HCT116 (cell line): ENCODE measurements around the gene CYBRD1. TPM values are rescaled to one million over a fixed set of nuclear protein-coding genes. Genes with fewer than 3 reads are reported as not detected.

Experiments used
- ATAC-seq: fragments of 200-7000 bp; cut with Tn5 transposase; 2 replicates; pipeline ENCODE4 v1.9.1; 2020; ENCODE audit warnings: mild to moderate bottlenecking, moderate library complexity
- BruUV-seq: library from RNA; stranded (reverse); fragments of 400-500 nt; replicated peaks from 2 replicates; lab custom pipeline; 2021; lab: Mats Ljungman, UMichigan
- CTCF ChIA-PET: fragments of 300-600 bp; sonication (Branson Sonifier 250); formaldehyde crosslinking; loops from one replicate; lab custom pipeline; 2021; ENCODE audit warnings: antibody characterized with exemption; lab: Charles Lee
- POLR2A ChIA-PET: fragments of 300-600, 350-600 bp; sonication (Branson Sonifier 250); formaldehyde crosslinking; loops from one replicate; lab custom pipeline; 2021; ENCODE audit warnings: antibody characterized with exemption; lab: Charles Lee
- RAD21 ChIA-PET, 2 experiments: fragments of 300-600 bp; sonication (Branson Sonifier 250); formaldehyde crosslinking; loops; one replicate each; lab custom pipeline; 2023; ENCODE audit warnings: low total read pairs in 2 of 2; ENCODE audit not compliant: uncharacterized antibody in 2 of 2, unreplicated experiment in 2 of 2, low non-redundant PET in 1 of 2; lab: Charles Lee
- DNase-seq: peaks from one replicate; pipeline ENCODE4 v3.0.0-alpha.2; 2010; ENCODE audit warnings: low read depth, low spot score
- H2AFZ ChIP-seq: fragments of 200-600 bp; shearing (Covaris generic), sonication (generic); 2 replicates; pipeline ENCODE4 v1.6.1; 2017; ENCODE audit warnings: low read depth, mixed run types, mixed read lengths, antibody characterized with exemption, low read length; ENCODE audit not compliant: poor library complexity, severe bottlenecking
- H3K27ac ChIP-seq: 2 replicates; pipeline ENCODE4 v1.5.1; 2012; ENCODE audit warnings: low read depth, low read length
- H3K27me3 ChIP-seq: fragments of 200-600 bp; sonication (generic); 2 replicates; pipeline ENCODE4 v1.6.1; 2016; ENCODE audit warnings: mixed run types, low read length, mixed read lengths; ENCODE audit not compliant: insufficient read depth
- H3K36me3 ChIP-seq, 2 experiments: fragments of 200-500 bp in 1 of 2; fragments of 200-600 bp in 1 of 2; sonication (Bioruptor generic) in 1 of 2; sonication (generic) in 1 of 2; 2 replicates each; pipeline versions ENCODE4 v1.5.1 to v1.6.1; 2014 to 2016; ENCODE audit warnings: low read length in 2 of 2, inconsistent platforms in 1 of 2, mixed read lengths in 1 of 2, mixed run types in 1 of 2; ENCODE audit not compliant: insufficient read depth in 2 of 2, control insufficient read depth in 1 of 2
- H3K4me1 ChIP-seq, 2 experiments: fragments of 200-600 bp in 1 of 2; sonication (generic) in 1 of 2; 2 replicates each; pipeline versions ENCODE4 v1.5.1 to v1.6.1; 2012 to 2017; ENCODE audit warnings: low read length in 2 of 2, inconsistent platforms in 1 of 2, mild to moderate bottlenecking in 1 of 2, mixed read lengths in 1 of 2, mixed run types in 1 of 2, moderate library complexity in 1 of 2; ENCODE audit not compliant: insufficient read depth in 2 of 2, control insufficient read depth in 1 of 2
- H3K4me2 ChIP-seq: fragments of 200-600 bp; sonication (generic); 2 replicates; pipeline ENCODE4 v1.6.1; 2017; ENCODE audit warnings: mixed run types, low read length, mixed read lengths
- H3K4me3 ChIP-seq, 2 experiments: fragments of 200-600 bp in 1 of 2; sonication (generic) in 1 of 2; replicated peaks in 1 of 2; 2 replicates each; pipeline ENCODE4 v1.5.1; 2011 to 2016; ENCODE audit warnings: low read length in 2 of 2, control low read depth in 1 of 2, low read depth in 1 of 2, mild to moderate bottlenecking in 1 of 2, mixed read lengths in 1 of 2, mixed run types in 1 of 2
- H3K79me2 ChIP-seq: fragments of 200-600 bp; sonication (generic); 2 replicates; pipeline ENCODE4 v1.6.1; 2017; ENCODE audit warnings: mild to moderate bottlenecking, mixed run types, low read length, moderate library complexity, mixed read lengths; ENCODE audit not compliant: insufficient read depth
- H3K9ac ChIP-seq: fragments of 200-600 bp; sonication (generic); 2 replicates; pipeline ENCODE4 v1.6.1; 2016; ENCODE audit warnings: low read length, mixed read lengths
- H3K9me2 ChIP-seq: fragments of 200-600 bp; sonication (generic), shearing (Covaris generic); 2 replicates; pipeline ENCODE4 v1.6.1; 2017; ENCODE audit warnings: mixed run types, mild to moderate bottlenecking, moderate library complexity; ENCODE audit not compliant: insufficient read depth
- H3K9me3 ChIP-seq, 2 experiments: fragments of 200-500 bp in 1 of 2; fragments of 200-600 bp in 1 of 2; sonication (Bioruptor generic) in 1 of 2; sonication (generic) in 1 of 2; 2 replicates each; pipeline ENCODE4 v1.6.1; 2014 to 2017; ENCODE audit warnings: low read length in 2 of 2, mixed read lengths in 2 of 2, inconsistent platforms in 1 of 2, low read depth in 1 of 2, mild to moderate bottlenecking in 1 of 2, mixed run types in 1 of 2, moderate library complexity in 1 of 2; ENCODE audit not compliant: control insufficient read depth in 1 of 2, insufficient read depth in 1 of 2
- H4K20me1 ChIP-seq: fragments of 200-600 bp; sonication (generic), shearing (Covaris generic); 2 replicates; pipeline ENCODE4 v1.6.1; 2017; ENCODE audit warnings: mixed run types, mild to moderate bottlenecking, moderate library complexity; ENCODE audit not compliant: insufficient read depth
- CBX3 ChIP-seq: IDR thresholded peaks from 2 replicates; pipeline ENCODE4 v1.6.1; 2012; ENCODE audit warnings: low read depth
- EGR1 ChIP-seq: IDR thresholded peaks from 2 replicates; pipeline ENCODE4 v1.6.1; 2012; ENCODE audit warnings: low read depth
- EZH2 ChIP-seq: fragments of 200-600 bp; sonication (generic); IDR thresholded peaks from 2 replicates; pipeline ENCODE4 v1.6.1; 2017; ENCODE audit warnings: antibody characterized with exemption, mixed run types
- EZH2phosphoT487 ChIP-seq: fragments of 200-600 bp; IDR thresholded peaks from 2 replicates; pipeline ENCODE4 v1.6.1; 2018; ENCODE audit warnings: antibody characterized with exemption, borderline replicate concordance
- FOSL1 ChIP-seq: IDR thresholded peaks from 2 replicates; pipeline ENCODE4 v1.6.1; 2012; ENCODE audit warnings: low read depth
- POLR2A ChIP-seq: IDR thresholded peaks from 2 replicates; pipeline ENCODE4 v1.7.0; 2011; ENCODE audit warnings: borderline replicate concordance; ENCODE audit not compliant: insufficient read depth, insufficient read length; ENCODE audit errors: extremely low read depth
- SIN3A ChIP-seq: IDR thresholded peaks from 2 replicates; pipeline ENCODE4 v1.6.1; 2012; ENCODE audit warnings: low read depth
- SRF ChIP-seq: IDR thresholded peaks from 2 replicates; pipeline ENCODE4 v1.6.1; 2012; ENCODE audit warnings: low read depth
- TCF7L2 ChIP-seq: IDR thresholded peaks from 2 replicates; pipeline ENCODE4 v1.7.0; 2011; ENCODE audit warnings: borderline replicate concordance, inconsistent platforms; ENCODE audit not compliant: insufficient read depth, insufficient read length; ENCODE audit errors: extremely low read depth
- YY1 ChIP-seq: IDR thresholded peaks from 2 replicates; pipeline ENCODE4 v1.6.1; 2011; ENCODE audit warnings: low read length, low read depth, moderate library complexity, mild to moderate bottlenecking; ENCODE audit not compliant: insufficient replicate concordance; ENCODE audit errors: extremely low read depth
- intact Hi-C: fragments of 100-400 bp; cut with micrococcal nuclease; formaldehyde crosslinking; loops from 2 replicates; pipeline ENCODE4 v1.10.0; 2022
- total RNA-seq: library from RNA; stranded (reverse); gene quantifications from one replicate; pipeline ENCODE4 v1.2.1, GENCODE V29; 2021; ENCODE audit not compliant: unreplicated experiment
- TF ChIP-seq, protein P1 (sequence below): IDR thresholded peaks from 2 replicates; pipeline ENCODE4 v1.6.1; 2012

The CYBRD1 gene
- total RNA-seq, 1 experiment from 2014 or later: 14.9 TPM

- ChIA-PET CTCF (no interaction called here), RAD21 (no interaction called here)
- no peak overlapping the region for H2AFZ ChIP-seq
- no peaks in the 10 kb centered on the region for H3K27me3 ChIP-seq
- intact Hi-C loops: loop anchor here (2.0 kb wide), 1 partner anchor 537 kb away; no protein-coding TSS in a partner anchor
- TF ChIP-seq SIN3A (no peak), YY1 (no peak)
- TF ChIP-seq, all 23 proteins: peak for 0
- H3K9me2 ChIP-seq: no peaks in the 10 kb centered on the region
- no peak overlapping the region for H3K9ac ChIP-seq
- no peaks in the 10 kb centered on the region for H4K20me1 ChIP-seq
- no peak overlapping the region for H3K4me2 ChIP-seq
- POLR2A ChIA-PET: no interaction called here
- H3K4me3 ChIP-seq: no peak overlapping the region
- H3K4me1 ChIP-seq: 0 out of 4 replicates have a peak, but pooled peaks cover 0 to 6% of the 10 kb centered on the region in 2 experiments
- H3K79me2 ChIP-seq: no peaks in the 10 kb centered on the region
- no peak for ATAC-seq
- no peak overlapping the region for H3K27ac ChIP-seq
- DNase-seq: no peak
- no TSS peak for BruUV-seq
- H3K36me3 ChIP-seq: no peaks in the 10 kb centered on the region
- H3K9me3 ChIP-seq: no peaks in the 10 kb centered on the region
These were observed 53.3 kb downstream of the CYBRD1 start for GRCh38 chr2:171575606-171576005.

GRCh38 chr2:171578127-171578803 is 56.0 kb downstream of the CYBRD1 start:
- Histone ChIP-seq H4K20me1 (no peaks in the 10 kb centered on the region), H3K27ac (no peak overlapping the region), H3K27me3 (no peaks in the 10 kb centered on the region), H3K9ac (no peak overlapping the region), H3K4me1 (0 out of 4 replicates have a peak, but pooled peaks cover 0 to 6% of the 10 kb centered on the region in 2 experiments), H3K4me3 (no peak overlapping the region), H3K4me2 (no peak overlapping the region), H2AFZ (no peak overlapping the region), H3K36me3 (no peaks in the 10 kb centered on the region), H3K9me3 (no peaks in the 10 kb centered on the region), H3K9me2 (no peaks in the 10 kb centered on the region), H3K79me2 (no peaks in the 10 kb centered on the region)
- BruUV-seq: no TSS peak
- RAD21 ChIA-PET: no interaction called here
- POLR2A ChIA-PET: no interaction called here
- TF ChIP-seq POLR2A (no peak), EZH2 (no peak), SRF (no peak), SIN3A (no peak), EZH2phosphoT487 (no peak), FOSL1 (no peak), YY1 (no peak), CBX3 (no peak), EGR1 (no peak), TCF7L2 (no peak)
- TF ChIP-seq, protein P1, sequence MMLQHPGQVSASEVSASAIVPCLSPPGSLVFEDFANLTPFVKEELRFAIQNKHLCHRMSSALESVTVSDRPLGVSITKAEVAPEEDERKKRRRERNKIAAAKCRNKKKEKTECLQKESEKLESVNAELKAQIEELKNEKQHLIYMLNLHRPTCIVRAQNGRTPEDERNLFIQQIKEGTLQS: no peak
- no peak for DNase-seq
- CTCF ChIA-PET: no interaction called here
- no peak for ATAC-seq
- intact Hi-C loops: no loop called here
